ENCODE results near the gene TTC33.

The TTC33 gene

GRCh38 chr5:40521925-40522324 lies 233.8 kb downstream of the TTC33 start:
- TF ChIP-seq, protein P1, sequence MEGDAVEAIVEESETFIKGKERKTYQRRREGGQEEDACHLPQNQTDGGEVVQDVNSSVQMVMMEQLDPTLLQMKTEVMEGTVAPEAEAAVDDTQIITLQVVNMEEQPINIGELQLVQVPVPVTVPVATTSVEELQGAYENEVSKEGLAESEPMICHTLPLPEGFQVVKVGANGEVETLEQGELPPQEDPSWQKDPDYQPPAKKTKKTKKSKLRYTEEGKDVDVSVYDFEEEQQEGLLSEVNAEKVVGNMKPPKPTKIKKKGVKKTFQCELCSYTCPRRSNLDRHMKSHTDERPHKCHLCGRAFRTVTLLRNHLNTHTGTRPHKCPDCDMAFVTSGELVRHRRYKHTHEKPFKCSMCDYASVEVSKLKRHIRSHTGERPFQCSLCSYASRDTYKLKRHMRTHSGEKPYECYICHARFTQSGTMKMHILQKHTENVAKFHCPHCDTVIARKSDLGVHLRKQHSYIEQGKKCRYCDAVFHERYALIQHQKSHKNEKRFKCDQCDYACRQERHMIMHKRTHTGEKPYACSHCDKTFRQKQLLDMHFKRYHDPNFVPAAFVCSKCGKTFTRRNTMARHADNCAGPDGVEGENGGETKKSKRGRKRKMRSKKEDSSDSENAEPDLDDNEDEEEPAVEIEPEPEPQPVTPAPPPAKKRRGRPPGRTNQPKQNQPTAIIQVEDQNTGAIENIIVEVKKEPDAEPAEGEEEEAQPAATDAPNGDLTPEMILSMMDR (IDR thresholded peaks at IDR 0.05; ENCODE audit: borderline replicate concordance, control extremely low read depth, extremely low read depth, insufficient read depth, missing control alignments), result no peak
- no peak for DNase-seq (ENCODE audit: low spot score)
- in situ Hi-C loops (cut with MboI; ENCODE audit: low sequenced_read_pairs, unreplicated experiment), result no loop called here

DNA sequence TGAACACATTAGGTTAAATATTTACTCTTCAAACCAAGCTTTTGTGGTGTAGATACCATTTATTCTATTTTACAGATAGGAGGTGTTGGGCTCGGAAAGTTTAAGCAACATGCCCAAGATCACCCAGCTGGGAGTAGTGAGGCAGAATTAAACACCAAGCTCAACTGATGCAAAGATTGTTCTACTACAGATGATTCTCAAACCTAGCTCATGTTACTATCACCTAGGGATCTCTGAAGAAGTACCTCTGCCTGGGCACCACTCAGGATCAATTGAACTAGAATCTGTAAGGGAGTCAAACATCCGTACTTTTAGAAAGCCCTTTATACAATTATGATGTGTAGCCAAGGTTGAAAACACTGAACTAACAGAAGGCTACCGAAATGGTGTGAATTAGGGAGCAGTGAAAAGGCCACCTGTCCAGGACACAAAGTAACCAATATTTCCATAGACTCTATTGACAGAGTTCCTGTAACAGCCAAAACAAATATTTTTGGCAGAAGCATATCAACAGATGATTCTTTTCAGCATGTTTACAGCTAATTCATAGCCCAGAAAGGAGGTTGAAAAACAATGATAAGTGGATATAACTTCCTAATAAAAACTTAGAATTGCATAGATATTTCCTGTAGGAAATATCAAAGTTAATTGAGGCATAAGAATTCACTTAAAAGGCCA lies 234.5 kb downstream of the TTC33 start:
- TF ChIP-seq, protein P1 (IDR thresholded peaks at IDR 0.05; ENCODE audit: borderline replicate concordance, control extremely low read depth, extremely low read depth, insufficient read depth, missing control alignments), result no peak
- no peak for DNase-seq (ENCODE audit: low spot score)
- in situ Hi-C loops (cut with MboI; ENCODE audit: low sequenced_read_pairs, unreplicated experiment), result no loop called here

DNA sequence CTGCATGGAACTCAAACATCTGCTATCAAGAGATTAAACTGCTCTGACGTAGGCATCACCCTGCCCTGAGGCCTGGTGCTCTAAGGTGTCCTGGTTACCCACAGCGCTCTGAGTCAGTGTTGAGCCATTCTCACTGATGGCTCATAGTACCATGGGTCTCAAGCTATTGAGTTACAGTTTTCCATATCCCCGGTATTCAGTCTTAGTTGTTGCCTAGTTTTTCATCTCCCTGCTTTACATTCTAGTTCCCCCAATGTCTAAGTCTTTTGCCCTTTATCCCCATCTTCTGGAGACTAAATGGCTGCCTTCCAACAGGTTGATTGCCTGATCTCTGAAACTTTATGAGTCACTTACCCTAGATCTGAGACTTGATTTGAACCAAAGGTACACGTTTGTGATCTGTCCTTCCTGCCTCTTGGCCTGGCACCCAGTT lies 237.3 kb downstream of the TTC33 start:
- DNase-seq (ENCODE audit: low spot score), result no peak
- TF ChIP-seq, protein P1 (IDR thresholded peaks at IDR 0.05; ENCODE audit: borderline replicate concordance, control extremely low read depth, extremely low read depth, insufficient read depth, missing control alignments), result no peak
- in situ Hi-C loops (cut with MboI; ENCODE audit: low sequenced_read_pairs, unreplicated experiment), result no loop called here

DNA sequence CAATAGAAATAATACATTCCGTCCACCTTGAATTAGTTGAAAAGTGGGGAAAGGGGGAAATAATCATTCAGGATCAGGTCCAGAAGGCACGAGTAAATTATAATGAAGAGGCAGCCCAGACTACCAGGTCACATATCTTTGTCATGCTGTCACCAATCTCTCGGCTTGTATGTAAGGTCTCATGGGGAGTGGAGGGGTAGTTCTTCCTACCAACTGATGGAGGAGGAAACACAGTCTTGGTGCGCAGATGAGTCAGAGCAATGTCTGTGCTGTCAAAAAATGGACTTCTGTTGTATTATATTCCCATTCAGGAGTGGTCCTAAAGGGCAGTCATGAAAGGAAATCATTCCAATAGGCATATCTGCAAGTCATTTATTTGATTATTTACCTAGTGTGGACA lies 240.3 kb downstream of the TTC33 start:
- TF ChIP-seq, protein P1 (IDR thresholded peaks at IDR 0.05; ENCODE audit: borderline replicate concordance, control extremely low read depth, extremely low read depth, insufficient read depth, missing control alignments), result no peak
- in situ Hi-C loops (cut with MboI; ENCODE audit: low sequenced_read_pairs, unreplicated experiment), result no loop called here
- DNase-seq (ENCODE audit: low spot score), result no peak

DNA sequence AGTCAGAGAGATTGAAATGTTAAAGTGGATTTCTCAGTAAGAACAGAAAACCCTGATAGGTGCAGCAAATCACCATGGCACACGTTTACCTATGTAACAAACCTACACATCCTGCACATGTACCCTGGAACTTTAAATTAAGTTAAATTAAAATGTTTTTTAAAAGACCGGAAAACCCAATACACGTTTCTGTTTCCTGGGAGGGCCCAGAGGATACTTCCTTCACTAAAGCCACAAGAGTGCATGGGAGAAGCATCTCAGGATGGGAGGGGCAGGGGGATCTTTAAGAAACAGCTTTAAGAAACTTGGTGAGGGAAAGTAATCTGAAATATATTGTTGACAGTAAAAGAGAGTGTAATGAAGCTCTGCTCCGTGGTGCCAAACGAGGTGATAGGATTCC lies 240.8 kb downstream of the TTC33 start:
- DNase-seq (ENCODE audit: low spot score), result no peak
- TF ChIP-seq, protein P1 (IDR thresholded peaks at IDR 0.05; ENCODE audit: borderline replicate concordance, control extremely low read depth, extremely low read depth, insufficient read depth, missing control alignments), result no peak
- in situ Hi-C loops (cut with MboI; ENCODE audit: low sequenced_read_pairs, unreplicated experiment), result no loop called here

- TF ChIP-seq, protein P1 (IDR thresholded peaks at IDR 0.05; ENCODE audit: borderline replicate concordance, control extremely low read depth, extremely low read depth, insufficient read depth, missing control alignments), result no peak
- in situ Hi-C loops (cut with MboI; ENCODE audit: low sequenced_read_pairs, unreplicated experiment), result no loop called here
- no peak for DNase-seq (ENCODE audit: low spot score)
These were observed 244.0 kb downstream of the TTC33 start for GRCh38 chr5:40511801-40512200.

All from GM13976 (cell line).